Retinal pigment epithelial cell (primary cell): ENCODE data around the gene PLCB1.

Experiments
- DNase-seq: peaks from one replicate; pipeline ENCODE4 v3.0.0-alpha.2; 2010; ENCODE audit warnings: low read depth
- H3K4me3 ChIP-seq: 2 replicates; pipeline ENCODE4 v1.5.1; 2011; ENCODE audit warnings: mild to moderate bottlenecking, low read length, control low read depth, moderate library complexity
- CTCF ChIP-seq: conservative IDR thresholded peaks from 2 replicates; pipeline ENCODE4 v1.5.1; 2011; ENCODE audit warnings: low read depth, low read length, control low read depth, inconsistent platforms

PLCB1 gene

GRCh38 chr20:8714206-8714605 is 582.1 kb downstream of the PLCB1 start:
- no peak for DNase-seq

GRCh38 chr20:8718279-8718678 is 586.2 kb downstream of the PLCB1 start:
- no peak for DNase-seq

More at GRCh38 chr20:8714206-8714605, 582.1 kb downstream of the PLCB1 start:
- no peak for TF ChIP-seq CTCF
- H3K4me3 ChIP-seq, result no peak overlapping the region

GRCh38 chr20:8720089-8720488 is 588.0 kb downstream of the PLCB1 start:
- H3K4me3 ChIP-seq, result no peak overlapping the region
- DNase-seq, result no peak
- no peak for TF ChIP-seq CTCF

More at GRCh38 chr20:8718279-8718678, 586.2 kb downstream of the PLCB1 start:
- no peak overlapping the region for H3K4me3 ChIP-seq
- no peak for TF ChIP-seq CTCF

GRCh38 chr20:8721098-8721497 is 589.0 kb downstream of the PLCB1 start:
- no peak overlapping the region for H3K4me3 ChIP-seq
- peak; percentile 17 for DNase-seq
- peak; percentile 81 for TF ChIP-seq CTCF

- no peak overlapping the region for H3K4me3 ChIP-seq
- TF ChIP-seq CTCF, result peak; percentile 79
- DNase-seq, result peak; percentile 40
These were observed 590.3 kb downstream of the PLCB1 start for GRCh38 chr20:8722277-8722928.

GRCh38 chr20:8723296-8723695 is 591.2 kb downstream of the PLCB1 start:
- H3K4me3 ChIP-seq, result no peak overlapping the region
- TF ChIP-seq CTCF, result no peak
- DNase-seq, result no peak

- no peak for DNase-seq
- no peak overlapping the region for H3K4me3 ChIP-seq
- no peak for TF ChIP-seq CTCF
These were observed 592.8 kb downstream of the PLCB1 start for GRCh38 chr20:8724884-8725283.
